IMR-90 (cell line): Measurements from ENCODE around the gene NELL1. TPM values are rescaled to one million over a fixed set of nuclear protein-coding genes. Genes with fewer than 3 reads are reported as not detected.

Experiments
- ATAC-seq: fragments of 200-7000 bp; cut with Tn5 transposase; 2 replicates; pipeline ENCODE4 v1.9.1; 2020; ENCODE audit warnings: low read depth, mild to moderate bottlenecking, moderate library complexity
- BruUV-seq: library from RNA; stranded (reverse); fragments of 400-500 nt; replicated peaks from 2 replicates; lab custom pipeline; 2021; lab: Mats Ljungman, UMichigan
- CTCF ChIA-PET: fragments of 300-600 bp; formaldehyde crosslinking; extraction: SDS; loops from one replicate; lab custom pipeline; 2021; ENCODE audit warnings: antibody characterized with exemption; lab: Yijun Ruan, JAX
- POLR2A ChIA-PET: fragments of 300-600 bp; sonication (Branson Sonifier 250); formaldehyde crosslinking; loops from one replicate; lab custom pipeline; 2022; ENCODE audit warnings: antibody characterized with exemption; ENCODE audit not compliant: unreplicated experiment; lab: Charles Lee
- DNase-seq: peaks from one replicate; pipeline ENCODE4 v3.0.0; 2013
- H2AFZ ChIP-seq: replicated peaks from 2 replicates; pipeline ENCODE3; 2013; ENCODE audit warnings: low read length, mild to moderate bottlenecking; ENCODE audit not compliant: poor library complexity
- H2AK5ac ChIP-seq: 2 replicates; pipeline ENCODE4 v1.6.1; 2013; ENCODE audit warnings: low read depth, low read length, inconsistent platforms
- H2AK9ac ChIP-seq: replicated peaks from 2 replicates; pipeline ENCODE3; 2013; ENCODE audit warnings: mild to moderate bottlenecking, low read depth, low read length, moderate library complexity; ENCODE audit not compliant: poor library complexity
- H2BK120ac ChIP-seq: 2 replicates; pipeline ENCODE4 v1.6.1; 2013; ENCODE audit warnings: low read depth, low read length, inconsistent platforms
- H2BK15ac ChIP-seq: 3 replicates; pipeline ENCODE4 v1.6.1; 2013; ENCODE audit warnings: low read depth, low read length, inconsistent platforms
- H2BK20ac ChIP-seq: 2 replicates; pipeline ENCODE4 v1.6.1; 2013; ENCODE audit warnings: low read depth, mild to moderate bottlenecking, inconsistent platforms, low read length, moderate library complexity
- H2BK5ac ChIP-seq: 2 replicates; pipeline ENCODE4 v1.6.1; 2013; ENCODE audit warnings: mild to moderate bottlenecking, low read depth, low read length, inconsistent platforms; ENCODE audit not compliant: poor library complexity, severe bottlenecking
- H3K14ac ChIP-seq: replicated peaks from 2 replicates; pipeline ENCODE4 v1.6.1; 2013; ENCODE audit warnings: low read depth, low read length, inconsistent platforms
- H3K18ac ChIP-seq: 2 replicates; pipeline ENCODE4 v1.6.1; 2013; ENCODE audit warnings: low read depth, low read length, control low read depth
- H3K23ac ChIP-seq: 2 replicates; pipeline ENCODE4 v1.6.1; 2013; ENCODE audit warnings: low read depth, low read length, inconsistent platforms
- H3K27ac ChIP-seq: 2 replicates; pipeline ENCODE4 v1.5.1; 2013; ENCODE audit warnings: mild to moderate bottlenecking, control low read depth, low read length; ENCODE audit not compliant: insufficient read depth
- H3K27me3 ChIP-seq: 2 replicates; pipeline ENCODE4 v1.6.1; 2013; ENCODE audit warnings: low read length; ENCODE audit not compliant: control insufficient read depth, insufficient read depth
- H3K36me3 ChIP-seq: 2 replicates; pipeline ENCODE4 v1.6.1; 2013; ENCODE audit warnings: low read length, mixed read lengths; ENCODE audit not compliant: control insufficient read depth, insufficient read depth
- H3K4ac ChIP-seq: 2 replicates; pipeline ENCODE4 v1.6.1; 2013; ENCODE audit warnings: low read depth, low read length, inconsistent platforms
- H3K4me1 ChIP-seq: 2 replicates; pipeline ENCODE4 v1.6.1; 2013; ENCODE audit warnings: low read length, mixed read lengths; ENCODE audit not compliant: control insufficient read depth, insufficient read depth
- H3K4me2 ChIP-seq: 2 replicates; pipeline ENCODE4 v1.6.1; 2013; ENCODE audit warnings: low read depth, mild to moderate bottlenecking, control low read depth, low read length, moderate library complexity
- H3K4me3 ChIP-seq: 2 replicates; pipeline ENCODE4 v1.5.1; 2013; ENCODE audit warnings: low read depth, mild to moderate bottlenecking, control low read depth, low read length, moderate library complexity; ENCODE audit not compliant: insufficient read depth
- H3K56ac ChIP-seq: 2 replicates; pipeline ENCODE4 v1.6.1; 2013; ENCODE audit warnings: low read length, inconsistent platforms; ENCODE audit not compliant: insufficient read depth; ENCODE audit errors: extremely low read depth
- H3K79me1 ChIP-seq, 2 experiments: 2 replicates each; pipeline ENCODE4 v1.6.1; 2013; ENCODE audit warnings: low read length in 2 of 2, inconsistent platforms in 1 of 2, low read depth in 1 of 2
- H3K9ac ChIP-seq: 2 replicates; pipeline ENCODE4 v1.6.1; 2013; ENCODE audit warnings: low read depth, low read length, control low read depth
- H3K9me1 ChIP-seq: 2 replicates; pipeline ENCODE4 v1.6.1; 2013; ENCODE audit warnings: low read length, inconsistent platforms; ENCODE audit not compliant: insufficient read depth
- H3K9me3 ChIP-seq: 2 replicates; pipeline ENCODE4 v1.6.1; 2013; ENCODE audit warnings: low read length; ENCODE audit not compliant: control insufficient read depth, insufficient read depth
- H4K20me1 ChIP-seq: 2 replicates; pipeline ENCODE4 v1.6.1; 2013; ENCODE audit warnings: low read length, inconsistent platforms; ENCODE audit not compliant: insufficient read depth
- H4K5ac ChIP-seq: 2 replicates; pipeline ENCODE4 v1.6.1; 2013; ENCODE audit warnings: mild to moderate bottlenecking, low read depth, low read length, control low read depth
- H4K8ac ChIP-seq, 2 experiments: 2 replicates each; pipeline ENCODE4 v1.6.1; 2013; ENCODE audit warnings: low read depth in 2 of 2, low read length in 2 of 2, control low read depth in 1 of 2, inconsistent platforms in 1 of 2
- H4K91ac ChIP-seq: 2 replicates; pipeline ENCODE4 v1.6.1; 2013; ENCODE audit warnings: low read depth, low read length, inconsistent platforms; ENCODE audit not compliant: insufficient read depth
- CEBPB ChIP-seq: IDR thresholded peaks from 2 replicates; pipeline ENCODE4 v1.6.1; 2012; ENCODE audit warnings: low read depth, low read length, improper control_type of control experiment
- CHD1 ChIP-seq: IDR thresholded peaks from 2 replicates; pipeline ENCODE4 v1.6.1; 2012; ENCODE audit warnings: low read depth, low read length, improper control_type of control experiment
- FOS ChIP-seq: fragments of 150-350 bp; IDR thresholded peaks from 2 replicates; pipeline ENCODE4 v1.6.1; 2016; ENCODE audit warnings: low read depth, low read length
- MAZ ChIP-seq: IDR thresholded peaks from 2 replicates; pipeline ENCODE4 v1.6.1; 2012; ENCODE audit warnings: low read depth, mild to moderate bottlenecking, low read length, improper control_type of control experiment, moderate library complexity, borderline replicate concordance
- MXI1 ChIP-seq: IDR thresholded peaks from 2 replicates; pipeline ENCODE4 v1.6.1; 2012; ENCODE audit warnings: low read depth, mild to moderate bottlenecking, low read length, moderate library complexity, borderline replicate concordance
- NFE2L2 ChIP-seq: fragments of 150-350 bp; IDR thresholded peaks from 2 replicates; pipeline ENCODE4 v1.6.1; 2016; ENCODE audit warnings: low read depth, mild to moderate bottlenecking, low read length
- RAD21 ChIP-seq: IDR thresholded peaks from 2 replicates; pipeline ENCODE4 v1.6.1; 2012; ENCODE audit warnings: low read length, improper control_type of control experiment
- USF2 ChIP-seq: fragments of 150-350 bp; IDR thresholded peaks from 2 replicates; pipeline ENCODE4 v1.6.1; 2017; ENCODE audit warnings: mild to moderate bottlenecking, antibody characterized with exemption, low read length, low read depth
- WGBS, 2 experiments: methylation state at CpG; one replicate each; pipeline versions ENCODE4 v1.1.5 to v1.1.7; 2013; ENCODE audit warnings: missing lambda C conversion rate in 2 of 2; ENCODE audit not compliant: insufficient read length in 1 of 2; ENCODE audit errors: extremely low coverage in 2 of 2; 5-methylcytosine and 5-hydroxymethylcytosine counted together
- dilution Hi-C: fragments of 300-500 bp; cut with HindIII; formaldehyde crosslinking; loops from one replicate; pipeline ENCODE4 v1.14.3; 2018; ENCODE audit warnings: low sequenced_read_pairs; ENCODE audit not compliant: unreplicated experiment
- in situ Hi-C: fragments of 300-500 bp; cut with MboI; formaldehyde crosslinking; loops from 3 replicates; pipeline ENCODE4 v1.14.3; 2019; ENCODE audit warnings: low sequenced_read_pairs, inconsistent platforms, mixed read lengths
- intact Hi-C: fragments of 100-400 bp; cut with micrococcal nuclease; formaldehyde crosslinking; loops from 2 replicates; pipeline ENCODE4 v1.10.0; 2022
- polyA plus RNA-seq, 3 experiments: library from polyadenylated mRNA; depleted of rRNA; stranded (reverse); fragments of >200 nt; gene quantifications; 2 replicates each; pipeline ENCODE4 v1.2.3, GENCODE V29; 2012; ENCODE audit warnings: low replicate concordance in 1 of 3
- total RNA-seq: library from RNA; depleted of rRNA; stranded (reverse); fragments of >200 nt; gene quantifications from 2 replicates; pipeline ENCODE4 v1.2.3, GENCODE V29; 2012

The NELL1 gene
- total and polyA plus RNA-seq, 2 of the 4 experiments (the other 2 are of a cell fraction), result not detected

GRCh38 chr11:20654038-20654437, 15.3 kb upstream of the NELL1 start:
- Histone ChIP-seq H2BK120ac (no peak overlapping the region), H4K20me1 (no peaks in the 10 kb centered on the region), H3K18ac (no peak overlapping the region), H3K27me3 (no peaks in the 10 kb centered on the region), H2AFZ (no peak overlapping the region), H3K36me3 (no peaks in the 10 kb centered on the region), H3K14ac (no peak overlapping the region), H3K27ac (no peak overlapping the region), H3K4me2 (no peak overlapping the region), H3K4me3 (no peak overlapping the region), H4K8ac (no peak overlapping the region), H3K9me1 (no peaks in the 10 kb centered on the region), H3K23ac (no peak overlapping the region), H2BK5ac (no peak overlapping the region), H4K91ac (no peak overlapping the region), H2BK15ac (no peak overlapping the region), H2AK9ac (no peak overlapping the region), H3K4me1 (no peaks in the 10 kb centered on the region), H2BK20ac (no peak overlapping the region), H3K9ac (no peak overlapping the region), H4K5ac (no peak overlapping the region), H3K9me3 (no peaks in the 10 kb centered on the region), H2AK5ac (no peak overlapping the region), H3K79me1 (no peaks in the 10 kb centered on the region), H3K56ac (no peak overlapping the region), H3K4ac (no peak overlapping the region)
- DNase-seq (no peak), ATAC-seq (no peak)
- TF ChIP-seq RAD21 (no peak), FOS (no peak), CEBPB (no peak), MXI1 (no peak), CHD1 (no peak), NFE2L2 (no peak), USF2 (no peak), MAZ (no peak)
- intact Hi-C loops, result no loop called here
- no CpG with 5 or more reads among the region's 3 CpGs for WGBS, 2 experiments
- BruUV-seq, result no TSS peak
- ChIA-PET CTCF (interaction anchor here (0.7 kb wide), 1 partner anchor 228 kb away, joined by 5 read pairs; no protein-coding TSS in a partner anchor), POLR2A (no interaction called here)
- dilution Hi-C loops, result no loop called here
- in situ Hi-C loops, result no loop called here
